ENCODE data around the gene SPRY4.
"Not testable (repeated sequence)": the region's sequence is repeated elsewhere in the genome, so short reads cannot be mapped to it uniquely, and the experiment has no call there.

The SPRY4 gene

GRCh38 chr5:142314606-142315005 is 10.2 kb downstream of the SPRY4 start:
- DNase-seq (ENCODE audit: low read depth), result no peak

DNA sequence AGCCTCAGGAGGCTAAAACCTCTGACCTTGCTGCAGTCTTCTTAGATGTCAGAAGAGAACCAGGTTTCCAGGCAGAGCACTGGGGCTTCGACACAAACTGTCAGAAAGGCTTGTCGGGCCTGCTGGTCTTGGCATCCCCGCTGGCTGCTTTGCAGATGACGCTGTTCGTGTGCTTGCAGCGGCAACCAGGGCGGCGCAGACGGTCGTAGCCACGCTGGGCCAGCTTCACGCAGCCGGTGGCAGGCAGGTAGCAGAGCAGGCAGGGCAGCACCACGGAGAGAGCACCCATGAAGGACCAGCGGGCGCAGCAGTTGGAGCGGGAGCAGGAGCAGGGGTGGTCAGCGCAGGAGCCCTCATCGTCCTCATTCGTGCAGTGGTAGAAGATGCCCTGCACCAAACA is 10.7 kb downstream of the SPRY4 start:
- no peak for DNase-seq (ENCODE audit: low read depth)

GRCh38 chr5:142313682-142314081 is 11.1 kb downstream of the SPRY4 start:
- DNase-seq (ENCODE audit: low read depth), result no peak

GRCh38 chr5:142313275-142313674 is 11.5 kb downstream of the SPRY4 start:
- DNase-seq (ENCODE audit: low read depth), result no peak

GRCh38 chr5:142312399-142312798 is 12.4 kb downstream of the SPRY4 start:
- DNase-seq (ENCODE audit: low read depth), result no peak

GRCh38 chr5:142311725-142312124 is 13.1 kb downstream of the SPRY4 start:
- DNase-seq (ENCODE audit: low read depth), result no peak

- no peak for DNase-seq (ENCODE audit: low read depth)
Observed at GRCh38 chr5:142310803-142311202, 14.0 kb downstream of the SPRY4 start.

DNA sequence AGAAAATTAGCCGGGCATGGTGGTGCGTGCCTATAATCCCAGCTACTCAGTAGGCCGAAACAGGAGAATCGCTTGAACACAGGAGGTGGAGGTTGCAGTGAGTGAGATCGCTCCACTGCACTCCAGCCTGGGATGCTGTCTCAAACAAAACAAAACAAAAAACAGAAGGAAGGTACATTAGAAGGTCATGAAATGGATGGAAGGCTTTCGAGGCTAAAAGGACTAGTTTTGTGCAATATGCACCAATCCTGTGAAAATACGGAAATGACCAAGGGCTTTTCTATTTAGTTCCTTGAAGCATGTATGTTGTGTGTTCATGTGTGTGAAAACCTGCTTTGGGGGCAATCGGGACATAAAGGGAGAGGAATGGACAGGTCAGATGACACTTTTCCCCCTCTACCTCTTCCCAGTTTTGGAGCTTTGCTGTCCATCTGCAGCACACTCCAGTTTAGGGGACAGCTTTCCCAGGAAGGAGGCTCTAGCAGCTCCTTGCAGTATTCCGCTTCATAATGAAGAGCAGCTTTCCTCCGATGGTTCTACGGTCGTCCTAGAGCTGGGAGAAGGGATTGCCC is 15.0 kb downstream of the SPRY4 start:
- no peak for DNase-seq (ENCODE audit: low read depth)

DNA sequence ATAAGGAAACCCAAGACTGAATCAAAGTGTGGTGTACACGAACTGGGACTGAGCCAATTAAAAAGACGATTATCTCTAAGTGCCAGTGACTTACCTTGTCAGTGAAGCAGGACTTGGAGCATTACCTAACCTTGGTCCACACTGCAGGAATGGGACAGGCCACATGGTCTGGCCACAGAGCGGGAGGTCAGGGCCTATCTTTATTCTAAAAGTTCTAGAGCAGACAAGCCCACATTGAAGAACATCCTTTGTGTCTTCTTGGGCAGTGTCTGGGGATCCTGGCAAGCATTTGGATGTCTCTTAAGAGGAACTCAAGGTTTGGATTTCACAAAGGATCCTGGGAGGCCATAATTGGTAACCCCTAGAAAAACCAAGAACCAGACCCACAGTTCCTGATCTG is 16.5 kb downstream of the SPRY4 start:
- DNase-seq (ENCODE audit: low read depth), result no peak

- no peak for DNase-seq (ENCODE audit: low read depth)
Observed at GRCh38 chr5:142307146-142307890, 17.5 kb downstream of the SPRY4 start.

DNA sequence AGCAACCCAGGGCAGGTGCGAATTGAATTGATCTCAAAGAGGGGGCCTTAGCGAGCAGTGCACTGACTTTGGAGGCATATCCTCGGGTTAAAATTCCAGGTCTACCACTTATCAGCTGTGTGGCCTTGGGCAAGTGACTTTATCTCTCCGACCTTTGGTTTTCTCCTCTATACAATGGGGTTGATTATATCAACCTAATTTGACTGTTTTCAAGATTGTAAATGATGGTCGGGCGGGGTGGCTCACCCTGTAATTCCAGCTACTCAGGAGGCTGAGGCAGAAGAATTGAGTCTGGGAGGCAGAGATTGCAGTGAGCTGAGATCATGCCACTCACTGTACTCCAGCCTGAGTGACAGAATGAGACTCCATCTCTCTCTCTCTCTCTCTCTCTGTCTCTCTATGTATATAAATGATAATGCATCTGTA is 18.7 kb downstream of the SPRY4 start:
- no peak for DNase-seq (ENCODE audit: low read depth)

DNA sequence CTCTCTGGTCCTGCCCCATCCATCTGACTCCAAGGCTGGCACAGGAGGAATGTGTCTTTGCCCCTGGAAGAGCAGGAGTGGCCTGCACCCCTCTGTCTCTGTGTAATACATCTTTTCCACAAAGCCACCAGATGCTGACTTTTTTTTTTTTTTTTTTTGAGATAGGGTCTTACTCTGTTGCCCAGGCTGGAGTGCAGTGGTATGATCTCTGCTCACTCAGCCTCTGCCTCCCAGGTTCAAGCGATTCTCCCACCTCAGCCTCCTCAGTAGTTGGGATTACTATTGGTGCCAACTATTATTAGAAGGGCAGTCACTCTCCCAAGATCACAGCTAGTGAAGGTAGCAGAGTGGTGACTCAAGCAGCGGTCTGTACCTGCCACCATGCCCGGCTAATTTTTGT is 19.6 kb downstream of the SPRY4 start:
- DNase-seq (ENCODE audit: low read depth), result no peak

DNA sequence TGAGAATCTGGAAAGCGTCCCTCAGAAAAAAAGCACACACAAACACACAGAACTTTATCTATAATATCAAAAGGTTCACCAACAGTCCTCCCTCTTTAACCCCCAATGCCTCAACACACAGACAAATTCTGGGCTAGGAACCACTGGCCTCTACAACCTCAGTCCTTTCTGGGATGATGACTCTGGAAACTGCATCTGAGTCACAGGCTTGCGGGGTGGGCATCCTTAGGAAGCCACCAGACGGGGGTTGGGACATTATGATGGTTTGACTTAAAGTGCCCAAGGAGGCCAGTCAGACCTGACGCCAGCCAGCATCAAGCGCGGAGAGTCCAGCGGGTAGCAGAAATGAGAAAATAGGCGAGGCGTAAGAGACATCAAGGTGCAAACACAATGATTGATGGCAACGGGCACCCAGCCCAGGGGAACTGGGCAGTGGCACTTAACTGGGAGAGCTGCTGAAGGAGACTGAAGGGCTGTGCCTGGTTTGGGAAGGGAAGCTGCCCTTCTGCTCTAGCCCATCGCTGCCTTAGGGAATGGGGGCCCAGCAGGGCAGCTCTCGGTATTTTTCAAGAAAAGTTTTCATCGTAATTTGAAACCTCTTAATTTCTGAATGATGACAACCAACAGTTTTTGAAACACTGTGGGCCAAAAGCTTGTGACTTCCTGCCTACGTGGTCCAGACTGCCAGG is 20.7 kb downstream of the SPRY4 start:
- no peak for DNase-seq (ENCODE audit: low read depth)

- no peak for DNase-seq (ENCODE audit: low read depth)
Observed at GRCh38 chr5:142303565-142303964, 21.3 kb downstream of the SPRY4 start.

GRCh38 chr5:142301540-142301939 is 23.3 kb downstream of the SPRY4 start:
- no peak for DNase-seq (ENCODE audit: low read depth)

- no peak for DNase-seq (ENCODE audit: low read depth)
Observed at GRCh38 chr5:142300677-142301076, 24.1 kb downstream of the SPRY4 start.

DNA sequence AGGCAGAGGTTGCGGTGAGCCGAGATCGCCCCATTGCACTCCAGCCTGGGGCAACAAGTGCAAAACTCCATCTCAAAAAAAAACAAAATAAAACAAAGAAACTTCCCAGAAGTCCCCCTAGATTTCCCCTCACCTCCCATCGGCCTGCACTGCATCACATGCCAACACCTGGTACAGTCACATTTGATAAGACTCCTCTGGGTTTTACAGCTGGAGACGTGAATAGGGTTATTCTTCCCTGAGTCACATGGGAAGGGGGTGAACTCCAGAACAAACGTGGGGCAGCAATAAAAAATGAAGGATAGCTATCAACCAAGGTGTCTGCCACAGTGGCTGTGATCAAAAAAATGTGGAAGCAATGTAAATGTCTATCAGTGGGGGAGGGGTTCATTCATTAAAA is 26.0 kb downstream of the SPRY4 start:
- DNase-seq (ENCODE audit: low read depth), result no peak

DNA sequence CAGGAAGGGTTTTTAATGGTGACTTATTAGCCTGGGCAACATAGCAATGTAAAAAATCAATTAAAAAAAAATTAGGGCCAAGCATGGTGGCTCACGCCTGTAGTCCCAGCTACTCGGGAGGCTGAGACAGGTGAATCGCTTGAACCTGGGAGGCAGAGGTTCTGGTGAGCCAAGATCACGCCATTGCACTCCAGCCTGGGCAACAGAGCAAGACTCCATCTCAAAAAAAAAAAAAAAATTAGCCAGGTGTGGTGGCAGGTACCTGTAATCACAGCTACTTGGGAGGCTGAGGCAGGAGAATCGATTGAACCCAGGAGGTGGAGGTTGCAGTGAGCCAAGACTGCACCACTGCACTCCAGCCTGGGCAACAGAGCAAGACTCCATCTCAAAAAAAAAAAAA is 27.0 kb downstream of the SPRY4 start:
- DNase-seq (ENCODE audit: low read depth), result not testable (repeated sequence)

DNA sequence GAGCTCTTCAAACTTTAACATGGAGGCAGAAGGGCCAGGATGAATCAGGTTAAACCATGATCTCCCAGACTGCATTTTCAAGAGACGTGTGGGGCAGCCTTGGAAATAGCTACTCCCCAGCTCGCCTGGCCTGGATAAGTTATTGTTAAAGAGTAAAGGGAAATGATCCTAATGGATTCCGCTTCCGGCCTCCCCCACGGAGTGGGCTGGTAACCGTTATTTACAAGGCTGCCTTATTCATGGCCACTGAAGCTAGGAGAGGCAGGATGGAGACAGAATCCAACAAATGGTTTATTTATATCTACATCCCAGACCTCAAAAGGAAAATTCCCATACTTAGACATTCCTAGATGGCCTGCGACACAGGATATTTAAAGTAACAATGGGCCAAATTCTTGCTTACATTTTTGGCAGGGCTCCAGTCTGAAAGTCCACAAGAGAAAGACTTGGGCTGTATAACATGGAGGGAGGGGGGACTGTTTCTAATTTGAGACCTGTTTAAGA is 27.9 kb downstream of the SPRY4 start:
- no peak for DNase-seq (ENCODE audit: low read depth)

DNA sequence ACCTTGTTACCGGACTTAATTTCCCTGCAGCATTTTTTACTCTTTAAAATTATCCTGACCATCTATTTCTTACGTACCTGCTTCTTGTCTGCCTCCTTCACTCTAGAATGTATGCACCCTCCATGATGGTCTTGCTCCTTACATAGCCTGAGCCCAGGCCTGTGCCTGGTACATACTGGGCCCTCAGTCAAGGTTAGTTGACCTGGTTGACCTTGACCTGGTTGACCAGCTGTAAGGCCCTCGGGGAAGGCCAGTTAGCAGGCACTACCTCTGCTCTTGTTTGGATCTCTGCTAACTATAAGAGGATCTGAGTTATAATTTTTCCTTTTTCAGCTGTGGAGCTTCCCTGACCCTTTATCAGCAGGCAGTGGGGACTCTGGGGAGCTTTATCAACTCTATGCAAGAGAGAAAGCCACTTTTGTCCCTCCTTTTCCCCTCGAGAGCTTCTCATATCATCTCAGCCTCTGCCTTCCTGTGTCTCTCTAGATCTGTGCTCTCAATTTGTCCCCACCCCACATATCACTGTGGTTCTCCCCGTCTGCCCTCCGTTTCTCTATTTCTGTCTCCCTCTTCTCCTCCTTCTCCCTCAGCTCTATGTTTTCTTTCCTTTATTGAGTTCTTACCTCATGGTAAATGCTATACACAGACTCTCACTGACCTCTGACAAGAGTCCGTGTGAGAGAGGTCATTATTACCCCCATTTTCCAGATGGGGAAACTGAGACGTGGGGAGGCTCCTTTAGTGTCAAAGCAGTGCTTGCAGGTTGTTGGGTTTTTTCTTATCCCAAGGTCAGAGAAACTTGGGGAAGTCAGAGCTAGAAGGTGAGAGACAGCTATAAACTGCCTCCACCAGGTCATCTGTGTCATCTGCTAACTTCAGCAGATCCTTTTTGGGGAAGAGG is 28.6 kb downstream of the SPRY4 start:
- no peak for DNase-seq (ENCODE audit: low read depth)

DNA sequence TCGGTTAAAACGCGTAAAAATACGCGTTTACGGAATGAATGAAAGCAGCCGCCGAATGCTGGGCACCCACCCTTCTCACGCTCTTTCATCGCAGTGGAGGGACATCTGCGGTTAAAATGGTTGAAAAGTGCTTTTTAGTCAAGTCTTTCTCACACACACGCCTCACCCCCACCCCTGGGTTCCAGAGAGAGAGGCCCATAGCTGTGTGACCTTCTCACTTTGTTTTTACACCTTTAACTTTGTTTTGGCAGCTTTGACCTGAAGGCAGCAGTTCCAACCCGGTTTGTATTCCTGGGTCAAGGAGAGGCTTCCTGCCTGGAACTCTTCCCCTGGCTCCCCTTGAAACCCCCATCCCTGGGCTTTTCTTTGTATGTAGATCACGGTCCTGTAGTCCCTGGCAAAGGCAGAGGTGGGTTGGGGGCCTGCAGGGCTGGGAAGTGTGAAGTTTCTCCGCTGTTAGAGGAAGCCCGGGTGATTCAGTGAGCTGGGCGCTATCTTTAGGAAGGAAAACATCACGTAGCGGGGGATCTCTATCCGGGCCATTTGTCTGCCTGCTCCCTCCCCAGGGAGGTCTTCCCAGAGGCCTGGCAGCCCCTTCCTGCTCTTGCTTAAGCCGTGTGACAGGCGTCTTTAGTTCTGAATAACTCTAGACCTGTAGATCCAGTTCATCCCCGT is 29.6 kb downstream of the SPRY4 start:
- DNase-seq (ENCODE audit: low read depth), result no peak

GRCh38 chr5:142293486-142293885 is 31.3 kb downstream of the SPRY4 start:
- no peak for DNase-seq (ENCODE audit: low read depth)
